BJ (cell line): ENCODE results near the gene AHSP. TPM values are rescaled to one million over a fixed set of nuclear protein-coding genes. Genes with fewer than 3 reads are reported as not detected.

Experiments used
- CTCF ChIA-PET: fragments of 350-600 bp; formaldehyde crosslinking; extraction: SDS; loops from one replicate; lab custom pipeline; 2021; ENCODE audit warnings: antibody characterized with exemption, inconsistent platforms; lab: Yijun Ruan, JAX
- POLR2A ChIA-PET: fragments of 300-600 bp; sonication (Branson Sonifier 250); formaldehyde crosslinking; extraction: SDS; loops from one replicate; lab custom pipeline; 2021; ENCODE audit warnings: antibody characterized with exemption; lab: Charles Lee
- DNase-seq: peaks from one replicate; pipeline ENCODE4 v3.0.0-alpha.2; 2011; ENCODE audit warnings: low read depth
- H3K27me3 ChIP-seq: 2 replicates; pipeline ENCODE4 v1.6.0; 2011; ENCODE audit warnings: low read length; ENCODE audit not compliant: control insufficient read depth, insufficient read depth
- H3K36me3 ChIP-seq: 2 replicates; pipeline ENCODE4 v1.5.1; 2011; ENCODE audit warnings: low read length; ENCODE audit not compliant: control insufficient read depth, insufficient read depth
- H3K4me3 ChIP-seq: 2 replicates; pipeline ENCODE4 v1.5.1; 2011; ENCODE audit warnings: low read depth, mild to moderate bottlenecking, control low read depth, low read length
- polyA plus RNA-seq: library from polyadenylated mRNA; depleted of rRNA; stranded (reverse); fragments of >200 nt; gene quantifications from 2 replicates; pipeline ENCODE4 v1.2.3, GENCODE V29; 2011
- TF ChIP-seq, protein P1 (sequence below): IDR thresholded peaks from 2 replicates; pipeline ENCODE4 v1.5.1; 2011; ENCODE audit warnings: low read depth, mild to moderate bottlenecking, control low read depth, inconsistent platforms, low read length, moderate library complexity; ENCODE audit not compliant: insufficient read depth

AHSP gene
- polyA plus RNA-seq, 1 experiment: not detected

DNA sequence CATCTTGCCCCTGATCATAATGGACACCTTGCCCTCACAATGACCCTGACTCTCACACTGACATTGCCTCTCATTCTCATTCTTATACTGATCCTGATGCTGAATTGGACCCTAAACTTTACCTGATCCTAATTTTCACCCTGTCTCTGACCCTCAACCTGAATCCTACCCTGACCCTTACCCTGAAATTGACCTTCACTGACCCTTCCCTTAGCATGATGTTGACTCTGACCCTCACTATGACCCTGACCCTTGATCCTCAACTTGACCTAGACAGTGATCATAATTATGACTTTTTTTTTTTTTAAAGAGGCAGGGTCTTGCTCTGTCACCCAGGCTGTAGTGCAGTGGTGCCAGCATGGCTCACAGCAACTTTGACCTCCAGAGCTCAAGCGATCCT lies 3.4 kb downstream of the AHSP start:
- DNase-seq: no peak
- H3K27me3 ChIP-seq: peaks cover 18% of the 10 kb centered on the region
- POLR2A ChIA-PET: no interaction called here

GRCh38 chr16:31532120-31532519 lies 4.4 kb downstream of the AHSP start:
- CTCF ChIA-PET: no interaction called here
- TF ChIP-seq, protein P1, sequence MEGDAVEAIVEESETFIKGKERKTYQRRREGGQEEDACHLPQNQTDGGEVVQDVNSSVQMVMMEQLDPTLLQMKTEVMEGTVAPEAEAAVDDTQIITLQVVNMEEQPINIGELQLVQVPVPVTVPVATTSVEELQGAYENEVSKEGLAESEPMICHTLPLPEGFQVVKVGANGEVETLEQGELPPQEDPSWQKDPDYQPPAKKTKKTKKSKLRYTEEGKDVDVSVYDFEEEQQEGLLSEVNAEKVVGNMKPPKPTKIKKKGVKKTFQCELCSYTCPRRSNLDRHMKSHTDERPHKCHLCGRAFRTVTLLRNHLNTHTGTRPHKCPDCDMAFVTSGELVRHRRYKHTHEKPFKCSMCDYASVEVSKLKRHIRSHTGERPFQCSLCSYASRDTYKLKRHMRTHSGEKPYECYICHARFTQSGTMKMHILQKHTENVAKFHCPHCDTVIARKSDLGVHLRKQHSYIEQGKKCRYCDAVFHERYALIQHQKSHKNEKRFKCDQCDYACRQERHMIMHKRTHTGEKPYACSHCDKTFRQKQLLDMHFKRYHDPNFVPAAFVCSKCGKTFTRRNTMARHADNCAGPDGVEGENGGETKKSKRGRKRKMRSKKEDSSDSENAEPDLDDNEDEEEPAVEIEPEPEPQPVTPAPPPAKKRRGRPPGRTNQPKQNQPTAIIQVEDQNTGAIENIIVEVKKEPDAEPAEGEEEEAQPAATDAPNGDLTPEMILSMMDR: no peak
- H3K27me3 ChIP-seq: peaks cover 19% of the 10 kb centered on the region

More for the DNA sequence above, 3.4 kb downstream of the AHSP start:
- Histone ChIP-seq H3K4me3 (no peak overlapping the region), H3K36me3 (no peaks in the 10 kb centered on the region)
- CTCF ChIA-PET: no interaction called here
- TF ChIP-seq, protein P1: no peak

GRCh38 chr16:31532896-31533295 lies 5.2 kb downstream of the AHSP start:
- ChIA-PET CTCF (no interaction called here), POLR2A (no interaction called here)
- peaks cover 18% of the 10 kb centered on the region for H3K27me3 ChIP-seq
- no peak for DNase-seq
- H3K4me3 ChIP-seq: no peak overlapping the region
- no peaks in the 10 kb centered on the region for H3K36me3 ChIP-seq
- TF ChIP-seq, protein P1: no peak

More at GRCh38 chr16:31532120-31532519, 4.4 kb downstream of the AHSP start:
- no peak for DNase-seq
- H3K36me3 ChIP-seq: no peaks in the 10 kb centered on the region
- no peak overlapping the region for H3K4me3 ChIP-seq
- POLR2A ChIA-PET: no interaction called here

DNA sequence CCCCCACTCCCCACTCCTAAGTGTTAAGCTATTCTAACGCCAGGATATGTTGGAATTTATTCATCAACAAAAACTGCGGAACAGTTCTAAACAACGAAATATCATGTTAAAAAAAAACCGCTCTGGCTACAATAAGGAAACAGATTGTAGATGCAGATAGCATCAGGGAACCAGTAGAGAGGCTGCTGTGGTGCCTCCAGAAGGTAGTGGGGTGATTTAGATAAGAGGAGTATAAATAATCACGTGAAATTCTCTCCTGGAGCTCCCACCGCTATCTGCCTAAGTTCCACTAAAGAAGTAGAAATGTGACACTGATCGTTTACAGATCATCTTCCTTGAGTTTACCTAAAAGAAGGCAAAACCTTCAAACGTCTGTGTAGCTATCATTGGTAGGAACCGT lies 8.0 kb downstream of the AHSP start:
- H3K36me3 ChIP-seq: no peaks in the 10 kb centered on the region
- ChIA-PET POLR2A (no interaction called here), CTCF (interaction anchor here (0.7 to 1.2 kb wide), 3 partner anchors 16 to 61 kb away, joined by 3 read pairs; no protein-coding TSS in a partner anchor)
- H3K4me3 ChIP-seq: no peak overlapping the region
- H3K27me3 ChIP-seq: peaks cover 4% of the 10 kb centered on the region; the same call in 1 of the 2 replicates
- TF ChIP-seq, protein P1: no peak
- no peak for DNase-seq

DNA sequence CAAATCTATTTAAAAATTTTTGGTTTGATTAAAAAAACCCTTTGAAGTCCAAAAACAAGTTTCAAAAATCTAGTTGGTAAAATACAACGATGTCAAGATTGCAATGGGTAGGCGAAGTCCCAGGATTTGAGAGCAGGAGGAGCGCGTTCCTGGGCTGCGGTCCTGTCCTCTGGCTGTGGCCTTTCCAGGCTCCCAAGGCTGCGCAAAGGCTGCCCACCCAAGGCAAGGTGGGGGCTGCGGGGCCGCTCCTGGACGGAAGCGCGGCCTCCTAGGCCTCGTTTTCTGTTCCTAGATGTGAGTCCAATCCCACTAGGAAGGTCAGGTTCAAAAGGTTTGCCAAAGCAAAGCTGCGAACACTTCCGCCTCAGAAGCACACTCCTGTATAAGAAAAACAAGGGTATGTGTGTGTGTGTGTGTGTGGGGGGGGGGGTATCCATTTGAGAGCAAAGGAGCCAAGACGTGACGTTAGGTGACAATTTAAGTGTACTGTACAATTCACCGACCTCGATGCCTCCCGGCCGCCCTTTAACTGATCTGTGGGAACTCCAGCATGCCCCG lies 9.2 kb downstream of the AHSP start:
- TF ChIP-seq, protein P1: no peak

More for the DNA sequence above, 9.2 kb downstream of the AHSP start:
- ChIA-PET CTCF (interaction anchor here (0.6 to 0.7 kb wide), 2 partner anchors 18 to 34 kb away, joined by 3 read pairs; no protein-coding TSS in a partner anchor), POLR2A (no interaction called here)
- DNase-seq: no peak
- 0 out of 2 replicates have a peak, but pooled peaks cover 3% of the 10 kb centered on the region for H3K27me3 ChIP-seq
- no peak overlapping the region for H3K4me3 ChIP-seq
- no peaks in the 10 kb centered on the region for H3K36me3 ChIP-seq
